ENCODE data around the gene HSPE1. TPM values are rescaled to one million over a fixed set of nuclear protein-coding genes. Genes with fewer than 3 reads are reported as not detected.

Gene HSPE1
- polyA plus RNA-seq (136 and 177 TPM in 2 replicates), polyA minus RNA-seq (60.6 and 75.7 TPM in 2 replicates)

DNA sequence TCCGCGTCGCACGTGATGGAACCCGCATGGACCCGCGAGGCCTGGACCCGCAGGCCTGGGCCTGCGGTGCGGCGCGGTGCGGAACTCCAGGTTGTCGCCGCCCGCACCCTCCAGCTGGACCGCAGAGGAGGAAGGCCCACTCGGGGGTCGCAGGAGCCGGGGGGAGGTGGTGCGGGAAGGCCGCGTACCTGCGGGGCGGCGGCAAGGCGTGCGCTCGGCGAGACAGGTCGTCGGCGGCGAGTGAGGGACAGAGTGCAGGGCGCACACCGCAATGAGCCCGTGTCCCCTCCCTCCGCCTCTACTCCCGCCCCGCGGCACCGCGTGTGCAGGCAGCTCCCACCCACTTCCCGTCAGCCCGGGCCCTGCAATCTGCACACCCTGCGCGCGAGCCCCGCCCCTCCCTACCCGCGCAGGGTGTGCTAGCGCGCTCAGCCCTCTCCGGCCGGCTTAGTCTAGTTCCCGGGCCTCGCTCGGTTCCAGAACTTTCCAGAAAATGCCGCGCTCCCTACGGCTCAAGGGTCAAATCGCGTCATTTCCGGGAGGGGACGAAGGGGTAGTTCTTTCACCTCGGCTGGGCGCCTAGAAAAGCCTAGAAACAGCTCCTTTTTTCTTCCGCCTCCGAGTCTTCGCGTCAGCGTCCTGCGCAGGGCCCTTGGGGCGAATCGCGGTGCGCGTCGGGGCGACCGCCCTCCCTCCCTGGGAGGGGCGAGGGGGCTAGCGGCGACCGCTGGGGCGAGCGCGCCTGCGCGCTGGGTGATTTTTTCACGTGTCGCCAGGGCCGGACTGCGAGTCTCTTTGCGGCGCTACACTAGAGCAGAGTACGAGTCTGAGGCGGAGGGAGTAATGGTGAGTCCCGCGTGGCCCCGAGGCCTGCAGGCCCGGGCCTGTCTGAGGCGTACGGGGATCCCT is at the start of gene HSPE1, which contains the start of gene HSPD1:
Gene HSPE1, plus strand, starts transcription at position 786 of the 909 bp plus-strand sequence. Its CDS starts 58 bp downstream, at position 844.
Gene HSPD1, minus strand, starts transcription at position 247 of the 909 bp plus-strand sequence. CDS start 992 bp downstream, outside the sequence.
- H2AFZ ChIP-seq (ENCODE audit: low read depth, low read length): peak within 1 kb of the TSS; percentile 78
- H4K20me1 ChIP-seq (ENCODE audit: insufficient read depth): no peaks in the 10 kb centered on the region
- no peaks in the 10 kb centered on the region for H3K9me3 ChIP-seq (ENCODE audit: low read length)
- peaks cover 50% of the 10 kb centered on the region for H3K79me2 ChIP-seq (replicated peaks; ENCODE audit: insufficient read depth, low read length)
- peak within 1 kb of the TSS; percentile 96 for H3K4me3 ChIP-seq (ENCODE audit: low read length)
- H3K9me2 ChIP-seq (ENCODE audit: insufficient read depth, low read length): no peaks in the 10 kb centered on the region
- no peaks in the 10 kb centered on the region for H3F3A ChIP-seq (ENCODE audit: insufficient read depth, low read length, poor library complexity, severe bottlenecking)
- peak within 1 kb of the TSS; percentile 87 for H3K27ac ChIP-seq (ENCODE audit: low read length)
- H3K36me3 ChIP-seq (ENCODE audit: insufficient read depth, low read length): peaks cover 6% of the 10 kb centered on the region
- H3K27me3 ChIP-seq (ENCODE audit: insufficient read depth, low read depth, low read length): no peaks in the 10 kb centered on the region
- TF ChIP-seq EP300 (conservative IDR thresholded peaks at IDR 0.05; ENCODE audit: poor library complexity, severe bottlenecking) (peak; percentile 98), SMC3 (conservative IDR thresholded peaks at IDR 0.05; ENCODE audit: poor library complexity) (peak; percentile 25), MXI1 (conservative IDR thresholded peaks at IDR 0.05; ENCODE audit: poor library complexity, severe bottlenecking) (peak; percentile 95), CTCF (IDR thresholded peaks at IDR 0.05; ENCODE audit: poor library complexity, severe bottlenecking) (peak; percentile 67), RAD21 (conservative IDR thresholded peaks at IDR 0.05) (no peak), POLR2AphosphoS5 (IDR thresholded peaks at IDR 0.05) (peak; percentile 92), TAF1 (IDR thresholded peaks at IDR 0.05; ENCODE audit: low read depth) (no peak), EZH2 (IDR thresholded peaks at IDR 0.05; ENCODE audit: borderline replicate concordance, insufficient read depth, low read length, poor library complexity, severe bottlenecking) (no peak)
- TF ChIP-seq, protein P1, sequence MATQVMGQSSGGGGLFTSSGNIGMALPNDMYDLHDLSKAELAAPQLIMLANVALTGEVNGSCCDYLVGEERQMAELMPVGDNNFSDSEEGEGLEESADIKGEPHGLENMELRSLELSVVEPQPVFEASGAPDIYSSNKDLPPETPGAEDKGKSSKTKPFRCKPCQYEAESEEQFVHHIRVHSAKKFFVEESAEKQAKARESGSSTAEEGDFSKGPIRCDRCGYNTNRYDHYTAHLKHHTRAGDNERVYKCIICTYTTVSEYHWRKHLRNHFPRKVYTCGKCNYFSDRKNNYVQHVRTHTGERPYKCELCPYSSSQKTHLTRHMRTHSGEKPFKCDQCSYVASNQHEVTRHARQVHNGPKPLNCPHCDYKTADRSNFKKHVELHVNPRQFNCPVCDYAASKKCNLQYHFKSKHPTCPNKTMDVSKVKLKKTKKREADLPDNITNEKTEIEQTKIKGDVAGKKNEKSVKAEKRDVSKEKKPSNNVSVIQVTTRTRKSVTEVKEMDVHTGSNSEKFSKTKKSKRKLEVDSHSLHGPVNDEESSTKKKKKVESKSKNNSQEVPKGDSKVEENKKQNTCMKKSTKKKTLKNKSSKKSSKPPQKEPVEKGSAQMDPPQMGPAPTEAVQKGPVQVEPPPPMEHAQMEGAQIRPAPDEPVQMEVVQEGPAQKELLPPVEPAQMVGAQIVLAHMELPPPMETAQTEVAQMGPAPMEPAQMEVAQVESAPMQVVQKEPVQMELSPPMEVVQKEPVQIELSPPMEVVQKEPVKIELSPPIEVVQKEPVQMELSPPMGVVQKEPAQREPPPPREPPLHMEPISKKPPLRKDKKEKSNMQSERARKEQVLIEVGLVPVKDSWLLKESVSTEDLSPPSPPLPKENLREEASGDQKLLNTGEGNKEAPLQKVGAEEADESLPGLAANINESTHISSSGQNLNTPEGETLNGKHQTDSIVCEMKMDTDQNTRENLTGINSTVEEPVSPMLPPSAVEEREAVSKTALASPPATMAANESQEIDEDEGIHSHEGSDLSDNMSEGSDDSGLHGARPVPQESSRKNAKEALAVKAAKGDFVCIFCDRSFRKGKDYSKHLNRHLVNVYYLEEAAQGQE (IDR thresholded peaks at IDR 0.05; ENCODE audit: borderline replicate concordance): no peak
- H3K4me2 ChIP-seq (ENCODE audit: low read length): peak within 1 kb of the TSS; percentile 81
- peak within 1 kb of the TSS; percentile 86 for H3K9ac ChIP-seq (ENCODE audit: low read length)

- Histone ChIP-seq H2AFZ (ENCODE audit: low read depth, low read length) (no peak overlapping the region), H3K4me3 (ENCODE audit: low read length) (no peak overlapping the region), H3K9ac (ENCODE audit: low read length) (no peak overlapping the region), H3K9me3 (ENCODE audit: low read length) (no peaks in the 10 kb centered on the region), H3K79me2 (replicated peaks; ENCODE audit: insufficient read depth, low read length) (peaks cover 17% of the 10 kb centered on the region), H3K27me3 (ENCODE audit: insufficient read depth, low read depth, low read length) (no peaks in the 10 kb centered on the region), H4K20me1 (ENCODE audit: insufficient read depth) (no peaks in the 10 kb centered on the region), H3K4me2 (ENCODE audit: low read length) (no peak overlapping the region), H3K9me2 (ENCODE audit: insufficient read depth, low read length) (no peaks in the 10 kb centered on the region), H3K27ac (ENCODE audit: low read length) (no peak overlapping the region), H3K36me3 (ENCODE audit: insufficient read depth, low read length) (no peaks in the 10 kb centered on the region), H3F3A (ENCODE audit: insufficient read depth, low read length, poor library complexity, severe bottlenecking) (peaks cover 3% of the 10 kb centered on the region)
- no peak for TF ChIP-seq EZH2 (IDR thresholded peaks at IDR 0.05; ENCODE audit: borderline replicate concordance, insufficient read depth, low read length, poor library complexity, severe bottlenecking)
- TF ChIP-seq POLR2AphosphoS5 (IDR thresholded peaks at IDR 0.05): no peak
- no peak for TF ChIP-seq RAD21 (conservative IDR thresholded peaks at IDR 0.05)
- no peak for TF ChIP-seq SMC3 (conservative IDR thresholded peaks at IDR 0.05; ENCODE audit: poor library complexity)
- TF ChIP-seq MXI1 (conservative IDR thresholded peaks at IDR 0.05; ENCODE audit: poor library complexity, severe bottlenecking): no peak
- no peak for TF ChIP-seq EP300 (conservative IDR thresholded peaks at IDR 0.05; ENCODE audit: poor library complexity, severe bottlenecking)
- no peak for TF ChIP-seq TAF1 (IDR thresholded peaks at IDR 0.05; ENCODE audit: low read depth)
- TF ChIP-seq CTCF (IDR thresholded peaks at IDR 0.05; ENCODE audit: poor library complexity, severe bottlenecking): no peak
- TF ChIP-seq, protein P1 (IDR thresholded peaks at IDR 0.05; ENCODE audit: borderline replicate concordance): no peak
Measured at GRCh38 chr2:197450465-197450864, 49.7 kb upstream of the HSPE1 start.

Measured in neural cell (in vitro differentiated cells).